Loucy (cell line): ENCODE measurements around the gene PKN1.

Experiments used
- EZH2phosphoT487 ChIP-seq: fragments of 200-600 bp; IDR thresholded peaks from 2 replicates; pipeline ENCODE4 v1.6.1; 2018; ENCODE audit warnings: antibody characterized with exemption, mild to moderate bottlenecking, moderate library complexity, borderline replicate concordance
- TF ChIP-seq, protein P1 (sequence below): fragments of 200-600 bp; sonication (generic); conservative IDR thresholded peaks from 2 replicates; pipeline ENCODE4 v1.5.1; 2014; ENCODE audit warnings: mild to moderate bottlenecking, antibody characterized with exemption, low read length

GRCh38 chr19:14494910-14495671 lies 62.0 kb downstream of the PKN1 start:
- TF ChIP-seq, protein P1, sequence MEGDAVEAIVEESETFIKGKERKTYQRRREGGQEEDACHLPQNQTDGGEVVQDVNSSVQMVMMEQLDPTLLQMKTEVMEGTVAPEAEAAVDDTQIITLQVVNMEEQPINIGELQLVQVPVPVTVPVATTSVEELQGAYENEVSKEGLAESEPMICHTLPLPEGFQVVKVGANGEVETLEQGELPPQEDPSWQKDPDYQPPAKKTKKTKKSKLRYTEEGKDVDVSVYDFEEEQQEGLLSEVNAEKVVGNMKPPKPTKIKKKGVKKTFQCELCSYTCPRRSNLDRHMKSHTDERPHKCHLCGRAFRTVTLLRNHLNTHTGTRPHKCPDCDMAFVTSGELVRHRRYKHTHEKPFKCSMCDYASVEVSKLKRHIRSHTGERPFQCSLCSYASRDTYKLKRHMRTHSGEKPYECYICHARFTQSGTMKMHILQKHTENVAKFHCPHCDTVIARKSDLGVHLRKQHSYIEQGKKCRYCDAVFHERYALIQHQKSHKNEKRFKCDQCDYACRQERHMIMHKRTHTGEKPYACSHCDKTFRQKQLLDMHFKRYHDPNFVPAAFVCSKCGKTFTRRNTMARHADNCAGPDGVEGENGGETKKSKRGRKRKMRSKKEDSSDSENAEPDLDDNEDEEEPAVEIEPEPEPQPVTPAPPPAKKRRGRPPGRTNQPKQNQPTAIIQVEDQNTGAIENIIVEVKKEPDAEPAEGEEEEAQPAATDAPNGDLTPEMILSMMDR: no peak
- TF ChIP-seq EZH2phosphoT487: no peak
